Right forelimb (tissue), 1 donor: ENCODE data around the gene CDK18.

Experiments
- DNase-seq: peaks from one replicate; pipeline ENCODE4 v3.0.0-alpha.2; 2018

CDK18 gene

GRCh38 chr1:205505791-205506190 lies 1.3 kb downstream of the CDK18 start:
- no peak for DNase-seq

- DNase-seq = no peak
These were observed 2.1 kb downstream of the CDK18 start for GRCh38 chr1:205506409-205507200.

- DNase-seq = no peak
These were observed 3.8 kb downstream of the CDK18 start for GRCh38 chr1:205508227-205508714.

- DNase-seq = no peak
These were observed 6.0 kb downstream of the CDK18 start for GRCh38 chr1:205510308-205510950.

- no peak for DNase-seq
These were observed 6.5 kb downstream of the CDK18 start for GRCh38 chr1:205510951-205511330.

GRCh38 chr1:205512059-205513045 lies 7.9 kb downstream of the CDK18 start:
- no peak for DNase-seq

- no peak for DNase-seq
These were observed 9.3 kb downstream of the CDK18 start for GRCh38 chr1:205513774-205514173.

GRCh38 chr1:205514211-205515142 lies 10.0 kb downstream of the CDK18 start:
- DNase-seq = no peak

GRCh38 chr1:205515781-205516253 lies 11.3 kb downstream of the CDK18 start:
- no peak for DNase-seq

- DNase-seq = no peak
These were observed 11.9 kb downstream of the CDK18 start for GRCh38 chr1:205516362-205516761.

GRCh38 chr1:205517288-205517687 lies 12.8 kb downstream of the CDK18 start:
- no peak for DNase-seq

GRCh38 chr1:205517763-205518162 lies 13.3 kb downstream of the CDK18 start:
- no peak for DNase-seq

GRCh38 chr1:205518661-205519540 lies 14.4 kb downstream of the CDK18 start:
- no peak for DNase-seq

- DNase-seq = no peak
These were observed 15.2 kb downstream of the CDK18 start for GRCh38 chr1:205519541-205520131.

- DNase-seq = no peak
These were observed 16.2 kb downstream of the CDK18 start for GRCh38 chr1:205520709-205521108.

GRCh38 chr1:205521686-205522085 lies 17.2 kb downstream of the CDK18 start:
- DNase-seq = no peak

- no peak for DNase-seq
These were observed 18.2 kb downstream of the CDK18 start for GRCh38 chr1:205522692-205523091.

- DNase-seq = no peak
These were observed 18.9 kb downstream of the CDK18 start for GRCh38 chr1:205523261-205523890.

GRCh38 chr1:205523891-205524793 lies 19.7 kb downstream of the CDK18 start:
- DNase-seq = peak; percentile 87
